ENCODE data around the gene PHF21A. TPM values are rescaled to one million over a fixed set of nuclear protein-coding genes. Genes with fewer than 3 reads are reported as not detected.

Gene PHF21A
- total and polyA plus RNA-seq, 4 donors = 3.6 to 8.5 (median 6.2) TPM

GRCh38 chr11:45997599-45997998 lies 123.7 kb downstream of the PHF21A start:
- H3K4me3 ChIP-seq (ENCODE audit: low read depth in 1 of 3, low read length in 3 of 3) = no peak overlapping the region
- no peak for DNase-seq (ENCODE audit: low spot score)
- H3K4me1 ChIP-seq (ENCODE audit: control insufficient read depth in 4 of 4, insufficient read depth in 4 of 4, low read length in 3 of 4) = peaks cover 0 to 25% (median 22%) of the 10 kb centered on the region in 4 donors
- 82% methylated on average over 4 of the region's 4 CpGs for WGBS
- TF ChIP-seq MAX (IDR thresholded peaks at IDR 0.05) = no peak
- TF ChIP-seq FOXA1 (IDR thresholded peaks at IDR 0.05) = no peak
- TF ChIP-seq HNF4A (conservative IDR thresholded peaks at IDR 0.05) = no peak
- no peak for TF ChIP-seq TAF1 (conservative IDR thresholded peaks at IDR 0.05)
- TF ChIP-seq JUND (IDR thresholded peaks at IDR 0.05) = no peak
- TF ChIP-seq RXRA (IDR thresholded peaks at IDR 0.05) = no peak
- TF ChIP-seq NR2F2 (IDR thresholded peaks at IDR 0.05) = no peak
- TF ChIP-seq FOXA2 (IDR thresholded peaks at IDR 0.05) = no peak
- H3K9ac ChIP-seq (ENCODE audit: low read depth in 1 of 2, low read length in 2 of 2) = no peak overlapping the region
- H3K9me3 ChIP-seq (ENCODE audit: control insufficient read depth in 4 of 4, low read length in 3 of 4) = no peaks in the 10 kb centered on the region
- H3K27me3 ChIP-seq (ENCODE audit: control insufficient read depth in 4 of 4, insufficient read depth in 4 of 4, low read length in 3 of 4) = no peaks in the 10 kb centered on the region
- no peaks in the 10 kb centered on the region for H3K36me3 ChIP-seq (ENCODE audit: control insufficient read depth in 4 of 4, insufficient read depth in 3 of 4, low read depth in 1 of 4, low read length in 3 of 4)
- no peak overlapping the region for H3K27ac ChIP-seq (ENCODE audit: low read depth in 1 of 2, low read length in 2 of 2)

GRCh38 chr11:45995342-45995734 lies 125.9 kb downstream of the PHF21A start:
- H3K4me1 ChIP-seq (ENCODE audit: control insufficient read depth in 4 of 4, insufficient read depth in 4 of 4, low read length in 3 of 4) = peaks cover 3 to 36% (median 30%) of the 10 kb centered on the region in 4 donors
- H3K36me3 ChIP-seq (ENCODE audit: control insufficient read depth in 4 of 4, insufficient read depth in 3 of 4, low read depth in 1 of 4, low read length in 3 of 4) = no peaks in the 10 kb centered on the region
- WGBS = 77% methylated on average over 1 of the region's 1 CpG
- H3K4me3 ChIP-seq (ENCODE audit: low read depth in 1 of 3, low read length in 3 of 3) = no peak overlapping the region
- H3K9me3 ChIP-seq (ENCODE audit: control insufficient read depth in 4 of 4, low read length in 3 of 4) = no peaks in the 10 kb centered on the region
- no peak overlapping the region for H3K27ac ChIP-seq (ENCODE audit: low read depth in 1 of 2, low read length in 2 of 2)
- no peaks in the 10 kb centered on the region for H3K27me3 ChIP-seq (ENCODE audit: control insufficient read depth in 4 of 4, insufficient read depth in 4 of 4, low read length in 3 of 4)
- H3K9ac ChIP-seq (ENCODE audit: low read depth in 1 of 2, low read length in 2 of 2) = no peak overlapping the region
- TF ChIP-seq EGR1 (IDR thresholded peaks at IDR 0.05; ENCODE audit: low read depth in 2 of 2) (no peak), RXRA (IDR thresholded peaks at IDR 0.05) (no peak), MAX (IDR thresholded peaks at IDR 0.05) (no peak), CTCF (IDR thresholded peaks at IDR 0.05; ENCODE audit: low read depth, low read length, missing input control) (no peak), REST (IDR thresholded peaks at IDR 0.05) (no peak), HNF4G (IDR thresholded peaks at IDR 0.05) (no peak), SP1 (IDR thresholded peaks at IDR 0.05) (no peak)
- DNase-seq (ENCODE audit: low spot score) = no peak
